ENCODE data around the gene PTK6. TPM values are rescaled to one million over a fixed set of nuclear protein-coding genes. Genes with fewer than 3 reads are reported as not detected.
"Not testable (repeated sequence)": the region's sequence is repeated elsewhere in the genome, so short reads cannot be mapped to it uniquely, and the experiment has no call there.

PTK6 gene
- total RNA-seq, 4 donors from 2014 or later, result 90.5 to 147 (median 103) TPM

DNA sequence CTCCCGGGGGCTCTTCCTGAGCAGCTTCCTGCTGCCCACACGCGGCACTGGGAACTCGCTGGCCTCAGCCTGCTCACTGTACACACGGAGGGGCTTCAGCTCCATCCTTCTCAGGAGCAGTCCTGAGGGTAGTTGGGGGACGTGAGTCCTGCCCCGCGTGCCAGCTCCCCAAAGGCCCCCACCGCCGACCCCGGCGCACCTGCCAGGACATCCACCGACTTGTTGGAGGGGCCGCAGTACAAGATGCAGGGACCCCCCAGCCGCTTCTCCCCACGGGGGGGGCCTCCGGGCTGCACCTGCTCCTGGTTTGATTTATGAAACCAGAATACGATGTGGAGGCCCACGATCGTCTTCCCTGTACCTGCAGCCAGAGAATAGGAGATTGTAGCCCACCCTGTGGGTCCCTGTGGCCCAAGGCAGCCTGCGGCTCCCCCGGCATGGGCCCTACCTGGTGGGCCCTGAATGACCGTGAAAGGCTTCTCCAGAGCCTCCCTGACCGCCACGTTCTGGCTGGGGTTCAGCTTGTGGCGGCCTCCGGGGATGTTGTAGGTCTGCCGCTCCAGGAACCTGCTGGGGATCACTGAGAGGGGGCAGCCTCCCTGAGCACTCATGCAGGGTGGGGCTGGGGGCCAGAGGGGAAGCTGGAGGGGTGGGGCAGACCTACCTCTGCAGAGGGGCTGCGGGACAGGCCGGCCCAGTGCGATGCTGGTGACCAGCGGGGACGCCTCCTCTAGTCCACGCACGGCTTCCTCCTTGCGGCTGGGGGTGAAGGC lies 24.6 kb upstream of the PTK6 start:
- in situ Hi-C loops (cut with MboI; ENCODE audit: low pct_ligation_motif_present in 1 of 4, low pct_unique_long_range_greater_than_20kb in 1 of 4, low sequenced_read_pairs in 3 of 4), result no loop called here
- 94% methylated on average over 36 of the region's 36 CpGs; no CpG with 5 or more reads in 1 of the 2 donors for WGBS, 2 donors (ENCODE audit: low coverage in 1 of 2)
- H3K27ac ChIP-seq, result no peak overlapping the region
- H3K27me3 ChIP-seq, result no peaks in the 10 kb centered on the region
- TF ChIP-seq POLR2AphosphoS5 (IDR thresholded peaks at IDR 0.05) (no peak), CTCF (IDR thresholded peaks at IDR 0.05) (no peak), POLR2A (IDR thresholded peaks at IDR 0.05) (no peak), EP300 (IDR thresholded peaks at IDR 0.05; ENCODE audit: low read depth) (no peak)
- no peaks in the 10 kb centered on the region for H3K9me3 ChIP-seq
- intact Hi-C loops (cut with DNase I; ENCODE audit: low total_unique reads), result no loop called here
- DNase-seq, result no peak
- no peaks in the 10 kb centered on the region for H3K4me1 ChIP-seq
- no peak overlapping the region for H3K4me3 ChIP-seq
- H3K36me3 ChIP-seq, result peaks cover 0 to 15% (median 5%) of the 10 kb centered on the region in 4 donors

- DNase-seq, result no peak
- no peak for TF ChIP-seq CTCF (IDR thresholded peaks at IDR 0.05)
- no peak for TF ChIP-seq POLR2AphosphoS5 (IDR thresholded peaks at IDR 0.05)
- no peak for TF ChIP-seq EP300 (IDR thresholded peaks at IDR 0.05; ENCODE audit: low read depth)
- TF ChIP-seq POLR2A (IDR thresholded peaks at IDR 0.05), result no peak
- peaks cover 0 to 15% (median 5%) of the 10 kb centered on the region in 4 donors for H3K36me3 ChIP-seq
- WGBS, 2 donors (ENCODE audit: low coverage in 1 of 2), result 92% methylated on average over 25 of the region's 26 CpGs; no CpG with 5 or more reads in 1 of the 2 donors
- H3K27ac ChIP-seq, result no peak overlapping the region
- in situ Hi-C loops (cut with MboI; ENCODE audit: low pct_ligation_motif_present in 1 of 4, low pct_unique_long_range_greater_than_20kb in 1 of 4, low sequenced_read_pairs in 3 of 4), result no loop called here
- intact Hi-C loops (cut with DNase I; ENCODE audit: low total_unique reads), result no loop called here
- H3K4me1 ChIP-seq, result no peaks in the 10 kb centered on the region
- H3K4me3 ChIP-seq, result no peak overlapping the region
- H3K27me3 ChIP-seq, result no peaks in the 10 kb centered on the region
- H3K9me3 ChIP-seq, result no peaks in the 10 kb centered on the region
These were observed 23.9 kb upstream of the PTK6 start for GRCh38 chr20:63560856-63561609.

- 94 to 96% methylated on average over 5 to 11 of the region's 16 CpGs for WGBS, 2 donors (ENCODE audit: low coverage in 1 of 2)
- no peak for DNase-seq
- no peaks in the 10 kb centered on the region for H3K27me3 ChIP-seq
- H3K4me3 ChIP-seq, result no peak overlapping the region
- peaks cover 0 to 15% (median 5%) of the 10 kb centered on the region in 4 donors for H3K36me3 ChIP-seq
- TF ChIP-seq CTCF (IDR thresholded peaks at IDR 0.05) (no peak), POLR2AphosphoS5 (IDR thresholded peaks at IDR 0.05) (no peak), EP300 (IDR thresholded peaks at IDR 0.05; ENCODE audit: low read depth) (no peak), POLR2A (IDR thresholded peaks at IDR 0.05) (no peak)
- H3K4me1 ChIP-seq, result no peaks in the 10 kb centered on the region
- no peaks in the 10 kb centered on the region for H3K9me3 ChIP-seq
- in situ Hi-C loops (cut with MboI; ENCODE audit: low pct_ligation_motif_present in 1 of 4, low pct_unique_long_range_greater_than_20kb in 1 of 4, low sequenced_read_pairs in 3 of 4) (no loop called here), intact Hi-C loops (cut with DNase I; ENCODE audit: low total_unique reads) (no loop called here)
- no peak overlapping the region for H3K27ac ChIP-seq
These were observed 23.2 kb upstream of the PTK6 start for GRCh38 chr20:63560333-63560805.

GRCh38 chr20:63559485-63560332 lies 22.5 kb upstream of the PTK6 start:
- H3K9me3 ChIP-seq; H3K27ac ChIP-seq; intact Hi-C loops (cut with DNase I; ENCODE audit: low total_unique reads); H3K4me3 ChIP-seq; in situ Hi-C loops (cut with MboI; ENCODE audit: low pct_ligation_motif_present in 1 of 4, low pct_unique_long_range_greater_than_20kb in 1 of 4, low sequenced_read_pairs in 3 of 4); H3K27me3 ChIP-seq; DNase-seq; H3K4me1 ChIP-seq: not testable (repeated sequence)
- peaks cover 0 to 15% (median 5%) of the 10 kb centered on the region in 4 donors for H3K36me3 ChIP-seq
- WGBS, 2 donors (ENCODE audit: low coverage in 1 of 2), result 96% methylated on average over 23 of the region's 31 CpGs; no CpG with 5 or more reads in 1 of the 2 donors

Data from transverse colon (tissue), 4 donors.